HL-60 (cell line): Measurements from ENCODE around the gene GSTA4.
"Not testable (repeated sequence)": the region's sequence is repeated elsewhere in the genome, so short reads cannot be mapped to it uniquely, and the experiment has no call there.

Source experiments
- GABPA ChIP-seq: IDR thresholded peaks from 2 replicates; pipeline ENCODE4 v1.6.1; 2012; ENCODE audit warnings: low read depth
- POLR2AphosphoS5 ChIP-seq: IDR thresholded peaks from 2 replicates; pipeline ENCODE4 v1.6.1; 2012; ENCODE audit warnings: low read depth
- SPI1 ChIP-seq: IDR thresholded peaks from 2 replicates; pipeline ENCODE4 v1.6.1; 2012; ENCODE audit warnings: low read depth, mild to moderate bottlenecking, borderline replicate concordance
- TF ChIP-seq, protein P1 (sequence below): IDR thresholded peaks from one replicate; pipeline ENCODE4 v1.5.1; 2011; ENCODE audit warnings: low read length, control low read depth, inconsistent platforms; ENCODE audit not compliant: insufficient read depth
- TF ChIP-seq, protein P2 (sequence below): IDR thresholded peaks from 2 replicates; pipeline ENCODE4 v1.6.1; 2012; ENCODE audit warnings: low read depth; ENCODE audit not compliant: insufficient replicate concordance

DNA sequence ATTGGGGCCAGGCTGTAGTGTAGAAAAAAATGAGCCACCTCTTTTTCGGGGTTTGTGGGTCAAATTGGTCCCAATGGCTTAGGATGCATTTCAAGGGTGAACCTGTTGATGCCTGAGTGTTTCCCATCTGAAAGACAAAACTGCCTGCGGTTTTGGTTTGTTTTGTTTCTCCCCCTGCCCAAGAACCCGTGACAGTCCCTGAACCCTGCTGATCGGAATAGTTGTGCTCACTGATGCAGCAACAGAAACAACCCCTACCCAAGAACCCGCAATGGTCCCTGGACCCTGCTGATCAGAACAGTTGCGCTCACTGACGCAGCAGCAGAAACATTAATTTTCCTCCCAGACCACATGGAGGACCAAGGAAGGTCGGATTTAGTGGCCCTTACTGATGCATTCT lies 34.9 kb downstream of the GSTA4 start:
- TF ChIP-seq, protein P1, sequence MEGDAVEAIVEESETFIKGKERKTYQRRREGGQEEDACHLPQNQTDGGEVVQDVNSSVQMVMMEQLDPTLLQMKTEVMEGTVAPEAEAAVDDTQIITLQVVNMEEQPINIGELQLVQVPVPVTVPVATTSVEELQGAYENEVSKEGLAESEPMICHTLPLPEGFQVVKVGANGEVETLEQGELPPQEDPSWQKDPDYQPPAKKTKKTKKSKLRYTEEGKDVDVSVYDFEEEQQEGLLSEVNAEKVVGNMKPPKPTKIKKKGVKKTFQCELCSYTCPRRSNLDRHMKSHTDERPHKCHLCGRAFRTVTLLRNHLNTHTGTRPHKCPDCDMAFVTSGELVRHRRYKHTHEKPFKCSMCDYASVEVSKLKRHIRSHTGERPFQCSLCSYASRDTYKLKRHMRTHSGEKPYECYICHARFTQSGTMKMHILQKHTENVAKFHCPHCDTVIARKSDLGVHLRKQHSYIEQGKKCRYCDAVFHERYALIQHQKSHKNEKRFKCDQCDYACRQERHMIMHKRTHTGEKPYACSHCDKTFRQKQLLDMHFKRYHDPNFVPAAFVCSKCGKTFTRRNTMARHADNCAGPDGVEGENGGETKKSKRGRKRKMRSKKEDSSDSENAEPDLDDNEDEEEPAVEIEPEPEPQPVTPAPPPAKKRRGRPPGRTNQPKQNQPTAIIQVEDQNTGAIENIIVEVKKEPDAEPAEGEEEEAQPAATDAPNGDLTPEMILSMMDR = not testable (repeated sequence)
- TF ChIP-seq POLR2AphosphoS5, GABPA, SPI1: not testable (repeated sequence)
- TF ChIP-seq, protein P2, sequence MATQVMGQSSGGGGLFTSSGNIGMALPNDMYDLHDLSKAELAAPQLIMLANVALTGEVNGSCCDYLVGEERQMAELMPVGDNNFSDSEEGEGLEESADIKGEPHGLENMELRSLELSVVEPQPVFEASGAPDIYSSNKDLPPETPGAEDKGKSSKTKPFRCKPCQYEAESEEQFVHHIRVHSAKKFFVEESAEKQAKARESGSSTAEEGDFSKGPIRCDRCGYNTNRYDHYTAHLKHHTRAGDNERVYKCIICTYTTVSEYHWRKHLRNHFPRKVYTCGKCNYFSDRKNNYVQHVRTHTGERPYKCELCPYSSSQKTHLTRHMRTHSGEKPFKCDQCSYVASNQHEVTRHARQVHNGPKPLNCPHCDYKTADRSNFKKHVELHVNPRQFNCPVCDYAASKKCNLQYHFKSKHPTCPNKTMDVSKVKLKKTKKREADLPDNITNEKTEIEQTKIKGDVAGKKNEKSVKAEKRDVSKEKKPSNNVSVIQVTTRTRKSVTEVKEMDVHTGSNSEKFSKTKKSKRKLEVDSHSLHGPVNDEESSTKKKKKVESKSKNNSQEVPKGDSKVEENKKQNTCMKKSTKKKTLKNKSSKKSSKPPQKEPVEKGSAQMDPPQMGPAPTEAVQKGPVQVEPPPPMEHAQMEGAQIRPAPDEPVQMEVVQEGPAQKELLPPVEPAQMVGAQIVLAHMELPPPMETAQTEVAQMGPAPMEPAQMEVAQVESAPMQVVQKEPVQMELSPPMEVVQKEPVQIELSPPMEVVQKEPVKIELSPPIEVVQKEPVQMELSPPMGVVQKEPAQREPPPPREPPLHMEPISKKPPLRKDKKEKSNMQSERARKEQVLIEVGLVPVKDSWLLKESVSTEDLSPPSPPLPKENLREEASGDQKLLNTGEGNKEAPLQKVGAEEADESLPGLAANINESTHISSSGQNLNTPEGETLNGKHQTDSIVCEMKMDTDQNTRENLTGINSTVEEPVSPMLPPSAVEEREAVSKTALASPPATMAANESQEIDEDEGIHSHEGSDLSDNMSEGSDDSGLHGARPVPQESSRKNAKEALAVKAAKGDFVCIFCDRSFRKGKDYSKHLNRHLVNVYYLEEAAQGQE = not testable (repeated sequence)
